Duodenal mucosa (tissue), 2 donors: ENCODE measurements around the gene MRPS15.
"Not testable (repeated sequence)": the region's sequence is repeated elsewhere in the genome, so short reads cannot be mapped to it uniquely, and the experiment has no call there.

ENCODE experiments used
- H3K27ac ChIP-seq: one replicate; pipeline ENCODE4 v1.7.0; 2013; ENCODE audit warnings: low read depth, low read length
- H3K27me3 ChIP-seq, 2 donors: one replicate each; pipeline ENCODE4 v1.7.0; 2013; ENCODE audit warnings: low read length in 2 of 2, control low read depth in 1 of 2; ENCODE audit not compliant: insufficient read depth in 2 of 2, control insufficient read depth in 1 of 2
- H3K36me3 ChIP-seq, 2 donors: one replicate each; pipeline ENCODE4 v1.7.0; 2013; ENCODE audit warnings: low read length in 2 of 2, control low read depth in 1 of 2; ENCODE audit not compliant: insufficient read depth in 2 of 2, control insufficient read depth in 1 of 2
- H3K4me1 ChIP-seq, 2 donors: one replicate each; pipeline ENCODE4 v1.7.0; 2013; ENCODE audit warnings: low read length in 2 of 2, control low read depth in 1 of 2; ENCODE audit not compliant: insufficient read depth in 2 of 2, control insufficient read depth in 1 of 2
- H3K4me3 ChIP-seq, 2 donors: one replicate each; pipeline ENCODE4 v1.7.0; 2013; ENCODE audit warnings: low read length in 2 of 2, low read depth in 1 of 2
- H3K9ac ChIP-seq, 2 donors: one replicate each; pipeline ENCODE4 v1.7.0; 2013; ENCODE audit warnings: low read length in 2 of 2, low read depth in 1 of 2
- H3K9me3 ChIP-seq, 2 donors: one replicate each; pipeline ENCODE4 v1.7.0; 2013; ENCODE audit warnings: low read length in 2 of 2, control low read depth in 1 of 2; ENCODE audit not compliant: control insufficient read depth in 1 of 2

Gene MRPS15

GRCh38 chr1:36502616-36503015 is 38.4 kb upstream of the MRPS15 start:
- H3K9ac ChIP-seq, result no peak overlapping the region

GRCh38 chr1:36501911-36502310 is 37.7 kb upstream of the MRPS15 start:
- H3K27ac ChIP-seq, H3K4me1 ChIP-seq, H3K9ac ChIP-seq, H3K9me3 ChIP-seq, H3K36me3 ChIP-seq, H3K4me3 ChIP-seq, H3K27me3 ChIP-seq: not testable (repeated sequence)

More at GRCh38 chr1:36502616-36503015, 38.4 kb upstream of the MRPS15 start:
- H3K4me3 ChIP-seq, result no peak overlapping the region
- no peaks in the 10 kb centered on the region for H3K9me3 ChIP-seq
- no peak overlapping the region for H3K27ac ChIP-seq
- no peaks in the 10 kb centered on the region for H3K4me1 ChIP-seq
- peaks cover 0 to 3% of the 10 kb centered on the region in 2 donors for H3K27me3 ChIP-seq
- H3K36me3 ChIP-seq, result no peaks in the 10 kb centered on the region

DNA sequence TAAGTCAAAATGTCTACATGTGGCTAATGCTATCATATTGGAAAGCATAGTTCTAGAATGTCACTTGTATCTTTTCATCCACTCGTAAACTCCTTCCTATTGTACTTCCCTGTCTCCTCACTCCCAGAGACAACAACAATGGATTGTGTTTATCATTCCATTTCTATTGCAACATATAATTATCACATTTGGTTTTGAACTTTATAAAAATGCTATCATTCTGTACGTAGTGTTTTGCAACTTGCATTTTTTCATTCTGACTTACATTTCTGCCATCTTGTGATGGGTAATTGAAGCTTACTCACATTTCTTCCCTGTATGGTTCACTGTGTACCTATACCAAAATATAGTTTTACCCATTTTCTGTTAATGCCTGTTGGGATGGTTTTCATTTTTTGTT is 33.0 kb upstream of the MRPS15 start:
- Histone ChIP-seq H3K9ac (no peak overlapping the region), H3K27me3 (no peaks in the 10 kb centered on the region), H3K9me3 (no peaks in the 10 kb centered on the region), H3K4me1 (no peaks in the 10 kb centered on the region), H3K4me3 (no peak overlapping the region), H3K27ac (no peak overlapping the region), H3K36me3 (no peaks in the 10 kb centered on the region)

DNA sequence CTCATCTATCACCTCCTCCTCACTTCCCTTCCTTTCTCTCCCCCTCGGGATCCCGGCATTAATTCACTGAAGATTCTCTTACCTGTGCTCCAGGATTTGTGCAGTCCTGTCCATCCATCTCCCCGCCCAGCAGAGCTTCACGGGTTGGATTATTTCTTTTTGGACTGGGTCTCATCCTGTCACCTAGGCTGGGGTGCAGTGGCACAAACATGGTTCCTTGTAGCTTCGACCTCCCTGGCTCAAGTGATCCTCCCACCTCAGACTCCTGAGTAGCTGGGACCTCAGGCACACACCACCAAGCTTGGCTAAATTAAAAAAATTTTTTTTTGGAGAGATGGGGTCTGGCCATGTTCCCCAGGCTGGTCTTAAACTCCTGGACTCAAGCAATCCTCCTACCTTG is 30.8 kb upstream of the MRPS15 start:
- H3K9me3 ChIP-seq, result no peaks in the 10 kb centered on the region
- H3K4me1 ChIP-seq, result no peaks in the 10 kb centered on the region
- H3K9ac ChIP-seq, result no peak overlapping the region
- H3K27ac ChIP-seq, result no peak overlapping the region
- H3K4me3 ChIP-seq, result no peak overlapping the region
- H3K36me3 ChIP-seq, result no peaks in the 10 kb centered on the region
- no peaks in the 10 kb centered on the region for H3K27me3 ChIP-seq

GRCh38 chr1:36493524-36493923 is 29.3 kb upstream of the MRPS15 start:
- H3K27me3 ChIP-seq, result no peaks in the 10 kb centered on the region
- no peaks in the 10 kb centered on the region for H3K36me3 ChIP-seq
- H3K4me1 ChIP-seq, result no peaks in the 10 kb centered on the region

GRCh38 chr1:36492491-36492890 is 28.3 kb upstream of the MRPS15 start:
- no peaks in the 10 kb centered on the region for H3K9me3 ChIP-seq
- no peak overlapping the region for H3K9ac ChIP-seq
- no peaks in the 10 kb centered on the region for H3K4me1 ChIP-seq

More at GRCh38 chr1:36493524-36493923, 29.3 kb upstream of the MRPS15 start:
- Histone ChIP-seq H3K27ac (no peak overlapping the region), H3K4me3 (no peak overlapping the region), H3K9ac (no peak overlapping the region), H3K9me3 (no peaks in the 10 kb centered on the region)

GRCh38 chr1:36489258-36490051 is 25.3 kb upstream of the MRPS15 start:
- H3K36me3 ChIP-seq, H3K9ac ChIP-seq, H3K27me3 ChIP-seq, H3K27ac ChIP-seq, H3K9me3 ChIP-seq, H3K4me3 ChIP-seq: not testable (repeated sequence)
- H3K4me1 ChIP-seq, result peaks cover 4 to 11% of the 10 kb centered on the region in 2 donors

More at GRCh38 chr1:36492491-36492890, 28.3 kb upstream of the MRPS15 start:
- no peaks in the 10 kb centered on the region for H3K27me3 ChIP-seq
- no peak overlapping the region for H3K4me3 ChIP-seq
- no peaks in the 10 kb centered on the region for H3K36me3 ChIP-seq
- H3K27ac ChIP-seq, result no peak overlapping the region

- Histone ChIP-seq H3K4me3 (no peak overlapping the region), H3K27me3 (no peaks in the 10 kb centered on the region), H3K9ac (no peak overlapping the region), H3K9me3 (no peaks in the 10 kb centered on the region), H3K36me3 (no peaks in the 10 kb centered on the region), H3K4me1 (peaks cover 4 to 11% of the 10 kb centered on the region in 2 donors), H3K27ac (no peak overlapping the region)
Observed at GRCh38 chr1:36487906-36488305, 23.7 kb upstream of the MRPS15 start.

GRCh38 chr1:36487336-36487725 is 23.1 kb upstream of the MRPS15 start:
- H3K27me3 ChIP-seq, H3K4me3 ChIP-seq, H3K9me3 ChIP-seq, H3K27ac ChIP-seq, H3K9ac ChIP-seq, H3K36me3 ChIP-seq: not testable (repeated sequence)
- H3K4me1 ChIP-seq, result peaks cover 4 to 11% of the 10 kb centered on the region in 2 donors

GRCh38 chr1:36486439-36487335 is 22.5 kb upstream of the MRPS15 start:
- H3K4me3 ChIP-seq, result peak overlapping the region in 1 of 2 donors; percentile 16
- no peak overlapping the region for H3K9ac ChIP-seq
- no peaks in the 10 kb centered on the region for H3K9me3 ChIP-seq
- H3K36me3 ChIP-seq, result no peaks in the 10 kb centered on the region
- no peaks in the 10 kb centered on the region for H3K27me3 ChIP-seq
- H3K4me1 ChIP-seq, result peaks cover 4 to 11% of the 10 kb centered on the region in 2 donors
- H3K27ac ChIP-seq, result peak overlapping the region; percentile 22
